GM18505 (cell line): ENCODE data around the gene CD247.

Source experiments
- ATAC-seq: cut with Tn5 transposase; IDR thresholded peaks from one replicate; pipeline ENCODE4 v1.9.1; 2021; ENCODE audit not compliant: unreplicated experiment
- POLR2A ChIP-seq: IDR thresholded peaks from 4 replicates; pipeline ENCODE4 v1.6.1; 2011; ENCODE audit warnings: borderline replicate concordance; ENCODE audit not compliant: insufficient read depth, insufficient read length; ENCODE audit errors: extremely low read depth

The CD247 gene

GRCh38 chr1:167463875-167464575 is 54.3 kb downstream of the CD247 start:
- ATAC-seq, result no peak
- TF ChIP-seq POLR2A, result no peak

GRCh38 chr1:167463080-167463479 is 55.2 kb downstream of the CD247 start:
- ATAC-seq, result no peak
- TF ChIP-seq POLR2A, result no peak

GRCh38 chr1:167462341-167462740 is 56.0 kb downstream of the CD247 start:
- no peak for ATAC-seq
- TF ChIP-seq POLR2A, result no peak

GRCh38 chr1:167460836-167461235 is 57.5 kb downstream of the CD247 start:
- no peak for TF ChIP-seq POLR2A
- ATAC-seq, result no peak

GRCh38 chr1:167457936-167458584 is 60.3 kb downstream of the CD247 start:
- ATAC-seq, result no peak

GRCh38 chr1:167456926-167457325 is 61.4 kb downstream of the CD247 start:
- ATAC-seq, result no peak
- TF ChIP-seq POLR2A, result no peak

More at GRCh38 chr1:167457936-167458584, 60.3 kb downstream of the CD247 start:
- TF ChIP-seq POLR2A, result no peak

- no peak for TF ChIP-seq POLR2A
- no peak for ATAC-seq
These were observed 61.8 kb downstream of the CD247 start for GRCh38 chr1:167456524-167456923.

GRCh38 chr1:167455786-167456446 is 62.4 kb downstream of the CD247 start:
- no peak for TF ChIP-seq POLR2A
- peak; percentile 34 for ATAC-seq

GRCh38 chr1:167454894-167455785 is 63.2 kb downstream of the CD247 start:
- TF ChIP-seq POLR2A, result peak; percentile 9
- ATAC-seq, result peak; percentile 65

- ATAC-seq, result no peak
- TF ChIP-seq POLR2A, result no peak
These were observed 63.9 kb downstream of the CD247 start for GRCh38 chr1:167454304-167454893.

- TF ChIP-seq POLR2A, result no peak
- ATAC-seq, result no peak
These were observed 65.2 kb downstream of the CD247 start for GRCh38 chr1:167453123-167453522.

GRCh38 chr1:167452483-167452882 is 65.8 kb downstream of the CD247 start:
- ATAC-seq, result no peak
- no peak for TF ChIP-seq POLR2A

GRCh38 chr1:167450843-167451242 is 67.5 kb downstream of the CD247 start:
- no peak for TF ChIP-seq POLR2A
- ATAC-seq, result no peak

- ATAC-seq, result peak; percentile 81
- no peak for TF ChIP-seq POLR2A
These were observed 70.7 kb downstream of the CD247 start for GRCh38 chr1:167447521-167448136.
